ENCODE data around the gene ATRAID.

- TF ChIP-seq EZH2phosphoT487 (conservative IDR thresholded peaks at IDR 0.05; ENCODE audit: low read length) = no peak
- TF ChIP-seq, protein P1, sequence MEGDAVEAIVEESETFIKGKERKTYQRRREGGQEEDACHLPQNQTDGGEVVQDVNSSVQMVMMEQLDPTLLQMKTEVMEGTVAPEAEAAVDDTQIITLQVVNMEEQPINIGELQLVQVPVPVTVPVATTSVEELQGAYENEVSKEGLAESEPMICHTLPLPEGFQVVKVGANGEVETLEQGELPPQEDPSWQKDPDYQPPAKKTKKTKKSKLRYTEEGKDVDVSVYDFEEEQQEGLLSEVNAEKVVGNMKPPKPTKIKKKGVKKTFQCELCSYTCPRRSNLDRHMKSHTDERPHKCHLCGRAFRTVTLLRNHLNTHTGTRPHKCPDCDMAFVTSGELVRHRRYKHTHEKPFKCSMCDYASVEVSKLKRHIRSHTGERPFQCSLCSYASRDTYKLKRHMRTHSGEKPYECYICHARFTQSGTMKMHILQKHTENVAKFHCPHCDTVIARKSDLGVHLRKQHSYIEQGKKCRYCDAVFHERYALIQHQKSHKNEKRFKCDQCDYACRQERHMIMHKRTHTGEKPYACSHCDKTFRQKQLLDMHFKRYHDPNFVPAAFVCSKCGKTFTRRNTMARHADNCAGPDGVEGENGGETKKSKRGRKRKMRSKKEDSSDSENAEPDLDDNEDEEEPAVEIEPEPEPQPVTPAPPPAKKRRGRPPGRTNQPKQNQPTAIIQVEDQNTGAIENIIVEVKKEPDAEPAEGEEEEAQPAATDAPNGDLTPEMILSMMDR (IDR thresholded peaks at IDR 0.05; ENCODE audit: insufficient read depth, low read length, poor library complexity, severe bottlenecking) = no peak
Observed at GRCh38 chr2:27205206-27205605, 6.6 kb upstream of the ATRAID start.

Data from SU-DHL-6 (cell line).